ENCODE data around the gene KRT86. TPM values are rescaled to one million over a fixed set of nuclear protein-coding genes. Genes with fewer than 3 reads are reported as not detected.
"Not testable (repeated sequence)": the region's sequence is repeated elsewhere in the genome, so short reads cannot be mapped to it uniquely, and the experiment has no call there.

The KRT86 gene
- total and polyA plus RNA-seq, 2 of the 8 experiments (the other 6 are each of a cell fraction or from before 2014, with no cell fraction given): 0.12 TPM; not detected in 1

DNA sequence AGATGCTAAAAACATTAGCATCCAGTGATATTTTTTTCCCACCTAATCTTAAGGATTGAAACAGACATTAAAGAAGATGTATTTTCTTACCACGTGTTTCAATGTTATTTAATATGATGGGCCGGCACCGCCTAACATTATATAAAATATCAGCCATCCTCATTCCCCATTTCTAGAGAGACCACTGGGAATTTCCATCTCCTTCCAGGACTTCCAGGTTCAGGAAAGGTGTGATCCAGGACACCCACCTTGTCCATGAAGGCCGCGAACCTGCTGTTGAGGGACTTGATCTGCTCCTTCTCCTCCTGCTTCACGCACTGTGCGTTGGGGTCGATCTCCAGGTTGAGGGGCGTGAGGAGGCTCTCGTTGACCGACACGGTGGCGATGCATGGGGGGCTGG is 16.5 kb upstream of the KRT86 start:
- H2BK12ac ChIP-seq (ENCODE audit: low read depth, low read length); H2BK20ac ChIP-seq (ENCODE audit: low read length); H3K14ac ChIP-seq (ENCODE audit: insufficient read length); H3K23ac ChIP-seq (ENCODE audit: insufficient read length); H3K4ac ChIP-seq (replicated peaks; ENCODE audit: insufficient read length, low read depth, low read length); H3K36me3 ChIP-seq (ENCODE audit: control insufficient read depth in 2 of 4, insufficient read depth in 4 of 4, low read length in 3 of 4); DNase-seq (ENCODE audit: low read depth in 1 of 2, low spot score in 2 of 2); H3K79me1 ChIP-seq (ENCODE audit: low read depth, low read length); H3K79me2 ChIP-seq (ENCODE audit: control insufficient read depth in 1 of 2, insufficient read depth in 2 of 2, low read length in 2 of 2); H4K91ac ChIP-seq (replicated peaks; ENCODE audit: insufficient read length, low read length); H3K9ac ChIP-seq (replicated peaks in 1 of 4; ENCODE audit: extremely low read depth in 1 of 4, low read depth in 3 of 4, low read length in 3 of 4); H4K20me1 ChIP-seq (replicated peaks in 1 of 2; ENCODE audit: control insufficient read depth in 1 of 2, insufficient read depth in 2 of 2, low read length in 2 of 2); H2AK5ac ChIP-seq (ENCODE audit: low read depth, low read length); H3K23me2 ChIP-seq (ENCODE audit: low read depth, low read length); H2AFZ ChIP-seq (ENCODE audit: low read length); H3K4me1 ChIP-seq (replicated peaks in 1 of 4; ENCODE audit: control insufficient read depth in 3 of 4, insufficient read depth in 4 of 4, low read length in 3 of 4); H4K5ac ChIP-seq (ENCODE audit: insufficient read length, low read depth, low read length); H3K27ac ChIP-seq (ENCODE audit: low read depth, low read length); POLR2A ChIA-PET (ENCODE audit: partially characterized antibody); FAIRE-seq; H2BK15ac ChIP-seq (ENCODE audit: low read length); H2BK120ac ChIP-seq (replicated peaks; ENCODE audit: low read depth, low read length); H2BK5ac ChIP-seq (ENCODE audit: low read depth, low read length); H4K8ac ChIP-seq (ENCODE audit: extremely low read depth, insufficient read depth, low read length); H3K9me3 ChIP-seq (ENCODE audit: insufficient read depth in 2 of 2, low read depth in 1 of 2, low read length in 1 of 2); H3K56ac ChIP-seq (replicated peaks; ENCODE audit: insufficient read length, low read depth, low read length); H3K18ac ChIP-seq (ENCODE audit: extremely low read depth, low read length): not testable (repeated sequence)
- H3K27me3 ChIP-seq (replicated peaks in 1 of 4; ENCODE audit: control insufficient read depth in 3 of 4, extremely low read depth in 1 of 4, insufficient read depth in 3 of 4, low read length in 3 of 4): peaks cover 14 to 44% (median 37%) of the 10 kb centered on the region in 4 experiments
- TF ChIP-seq KDM1A (IDR thresholded peaks at IDR 0.05; ENCODE audit: borderline replicate concordance, low read length): peak; percentile 8; the same call in 1 of the 2 replicates
- TF ChIP-seq SUZ12 (IDR thresholded peaks at IDR 0.05; ENCODE audit: low read length): peak; percentile 24; the same call in 1 of the 2 replicates
- TF ChIP-seq EZH2 (IDR thresholded peaks at IDR 0.05; ENCODE audit: low read depth, low read length, severe bottlenecking): peak; percentile 41
- peak overlapping the region in 1 of 4 experiments; percentile 44; a peak in 3 of 8 replicates for H3K4me3 ChIP-seq (ENCODE audit: extremely low read depth in 1 of 4, insufficient read depth in 2 of 4, low read depth in 3 of 4, low read length in 4 of 4)
- CTCF ChIA-PET (ENCODE audit: partially characterized antibody): interaction anchor here (1.0 to 12.4 kb wide), 12 partner anchors 8 to 804 kb away, joined by 3 to 105 read pairs (median 4); no protein-coding TSS in a partner anchor
- peak overlapping the region; percentile 43 to 58; a peak in 3 of 4 replicates for H3K4me2 ChIP-seq (ENCODE audit: insufficient read depth in 1 of 2, low read depth in 2 of 2, low read length in 2 of 2)
- 58% methylated on average over 13 of the region's 13 CpGs; no CpG with 5 or more reads in 1 of the 2 experiments for WGBS, 2 experiments (ENCODE audit: extremely low coverage in 1 of 2, insufficient coverage in 1 of 2, insufficient read length in 1 of 2, insufficient replicate concordance in 2 of 2, low coverage in 1 of 2, low lambda C conversion rate in 2 of 2, missing lambda C conversion rate in 1 of 2)
